GM12878 (cell line): Measurements from ENCODE around the gene TSPYL2. TPM values are rescaled to one million over a fixed set of nuclear protein-coding genes. Genes with fewer than 3 reads are reported as not detected.

Source experiments
- E4F1 ChIP-seq: fragments of 450-650 bp; IDR thresholded peaks from 2 replicates; pipeline ENCODE4 v1.6.1; 2018; ENCODE audit warnings: borderline replicate concordance, mild to moderate bottlenecking; ENCODE audit not compliant: partially characterized antibody
- JUND ChIP-seq: IDR thresholded peaks from 2 replicates; pipeline ENCODE4 v1.6.1; 2012; ENCODE audit warnings: low read depth, mild to moderate bottlenecking, low read length, improper control_type of control experiment, moderate library complexity
- KAT2A ChIP-seq: conservative IDR thresholded peaks from 2 replicates; pipeline ENCODE4 v1.6.1; 2011; ENCODE audit warnings: low read depth, low read length; ENCODE audit not compliant: control insufficient read depth
- NR2F1 ChIP-seq: fragments of 450-650 bp; conservative IDR thresholded peaks from 2 replicates; pipeline ENCODE4 v1.6.1; 2017; ENCODE audit warnings: mild to moderate bottlenecking
- PAX5 ChIP-seq: IDR thresholded peaks from 2 replicates; pipeline ENCODE4 v1.6.1; 2011; ENCODE audit warnings: low read depth, low read length, borderline replicate concordance
- PAX8 ChIP-seq: fragments of 450-650 bp; IDR thresholded peaks from 2 replicates; pipeline ENCODE4 v1.6.1; 2017; ENCODE audit warnings: mild to moderate bottlenecking, moderate library complexity
- POLR2AphosphoS2 ChIP-seq: IDR thresholded peaks from 2 replicates; pipeline ENCODE4 v1.6.1; 2011; ENCODE audit warnings: low read depth, mild to moderate bottlenecking, low read length, improper control_type of control experiment, moderate library complexity
- POU2F2 ChIP-seq: IDR thresholded peaks from 3 replicates; pipeline ENCODE4 v1.6.1; 2011; ENCODE audit warnings: low read depth, mild to moderate bottlenecking, low read length, borderline replicate concordance
- RAD21 ChIP-seq: IDR thresholded peaks from 2 replicates; pipeline ENCODE4 v1.6.1; 2011; ENCODE audit warnings: mild to moderate bottlenecking, low read depth, low read length, moderate library complexity; ENCODE audit not compliant: insufficient read depth
- REST ChIP-seq: IDR thresholded peaks from 2 replicates; pipeline ENCODE4 v1.6.1; 2012; ENCODE audit warnings: mild to moderate bottlenecking, low read depth, low read length
- SIN3A ChIP-seq: IDR thresholded peaks from 2 replicates; pipeline ENCODE4 v1.6.1; 2012; ENCODE audit warnings: low read depth, low read length, improper control_type of control experiment
- TCF7 ChIP-seq: IDR thresholded peaks from 2 replicates; pipeline ENCODE4 v1.6.1; 2014; ENCODE audit warnings: antibody characterized with exemption, borderline replicate concordance
- USF1 ChIP-seq: IDR thresholded peaks from 2 replicates; pipeline ENCODE4 v1.6.1; 2011; ENCODE audit warnings: borderline replicate concordance, low read depth, mild to moderate bottlenecking, moderate library complexity, mixed read lengths, low read length; ENCODE audit not compliant: insufficient read depth; ENCODE audit errors: extremely low read length
- ZBED1 ChIP-seq: IDR thresholded peaks from 2 replicates; pipeline ENCODE4 v1.6.1; 2016; ENCODE audit warnings: borderline replicate concordance
- ZBTB33 ChIP-seq: fragments of 450-650 bp; IDR thresholded peaks from 2 replicates; pipeline ENCODE4 v1.6.1; 2017; ENCODE audit warnings: mild to moderate bottlenecking
- ZNF592 ChIP-seq: fragments of 450-650 bp; IDR thresholded peaks from 2 replicates; pipeline ENCODE4 v1.6.1; 2017; ENCODE audit warnings: mild to moderate bottlenecking, moderate library complexity
- polyA plus RNA-seq, 11 experiments: library from polyadenylated mRNA; depleted of rRNA in 4 of 11; unstranded in 6 of 11; stranded (reverse) in 5 of 11; fragments of >200 nt; fragmentation: Nextera tagmentation in 4 of 11; fragmentation: Illumina TruSeq in 1 of 11; extraction: Ambion mirVana in 4 of 11; extraction: Trizol in 1 of 11; gene quantifications; 1 replicate in 1 of 11; 2 replicates in 10 of 11; pipeline versions ENCODE4 v1.2.1 to v1.2.3, GENCODE V29; 2011 to 2016; ENCODE audit warnings: inconsistent platforms in 2 of 11, missing spikeins in 2 of 11, low read depth in 1 of 11
- total RNA-seq, 4 experiments: library from RNA; depleted of rRNA in 3 of 4; stranded (reverse); fragments of >200 nt in 3 of 4; fragmentation: Illumina TruSeq in 1 of 4; extraction: Trizol in 1 of 4; gene quantifications; 2 replicates each; pipeline versions ENCODE4 v1.2.1 to v1.2.3, GENCODE V29; 2013 to 2021

TSPYL2 gene
- total and polyA plus RNA-seq, 10 of the 15 experiments (the other 5 are each of a cell fraction or from before 2014, with no cell fraction given): 0.53 to 24.6 (median 14.5) TPM

- TF ChIP-seq REST: no peak
- no peak for TF ChIP-seq JUND
- TF ChIP-seq E4F1: no peak
- TF ChIP-seq KAT2A: no peak
- no peak for TF ChIP-seq PAX8
- TF ChIP-seq POU2F2: no peak
- no peak for TF ChIP-seq ZBED1
- no peak for TF ChIP-seq NR2F1
- no peak for TF ChIP-seq SIN3A
- no peak for TF ChIP-seq RAD21
- TF ChIP-seq POLR2AphosphoS2: no peak
- no peak for TF ChIP-seq ZNF592
- TF ChIP-seq TCF7: no peak
- no peak for TF ChIP-seq ZBTB33
- TF ChIP-seq USF1: no peak
- TF ChIP-seq PAX5: no peak
Measured at GRCh38 chrX:53126377-53126776, 44.2 kb downstream of the TSPYL2 start (continued).
